22Rv1 (cell line): ENCODE results near the gene ANAPC1.
"Not testable (repeated sequence)": the region's sequence is repeated elsewhere in the genome, so short reads cannot be mapped to it uniquely, and the experiment has no call there.

Experiments used
- CTCF ChIP-seq: fragments of 450-650 bp; IDR thresholded peaks from 2 replicates; pipeline ENCODE4 v1.5.1; 2017; ENCODE audit warnings: mild to moderate bottlenecking
- ZFX ChIP-seq: fragments of 450-650 bp; IDR thresholded peaks from 2 replicates; pipeline ENCODE4 v1.6.1; 2017; ENCODE audit warnings: antibody characterized with exemption, borderline replicate concordance

- not testable (repeated sequence) for TF ChIP-seq CTCF, ZFX
Observed at GRCh38 chr2:111760697-111761284, 123.2 kb downstream of the ANAPC1 start.
